Measurements from ENCODE around the gene CTSE.

The CTSE gene

DNA sequence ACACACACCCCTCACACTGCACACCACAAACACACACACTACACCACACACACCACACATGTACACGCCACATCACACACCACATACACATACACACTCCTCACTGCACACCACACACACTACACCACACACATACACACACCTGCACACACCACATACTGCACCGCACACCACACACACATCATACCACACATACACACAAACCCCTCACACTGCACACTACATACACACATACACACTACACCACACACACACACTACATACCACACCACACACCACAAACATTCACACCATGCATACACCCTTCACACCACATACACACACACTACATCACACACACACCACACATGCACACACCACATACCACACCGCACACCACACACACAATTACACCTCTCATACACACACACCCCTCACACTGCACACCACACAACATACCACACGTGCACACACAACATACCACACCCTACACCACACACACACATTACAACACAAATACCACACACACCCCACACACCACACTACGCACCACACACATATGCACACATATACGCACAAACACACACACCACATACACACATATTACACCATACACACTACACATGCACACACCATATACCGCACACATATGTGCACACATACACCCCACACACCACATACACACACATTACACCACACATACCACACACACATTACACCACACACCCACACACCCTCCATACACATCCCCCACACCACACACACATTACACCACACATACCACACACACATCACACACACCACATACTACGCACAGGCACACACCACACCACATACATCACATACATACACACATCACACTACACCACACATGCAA, 50.1 kb downstream of the CTSE start:
- Histone ChIP-seq H3K9ac (ENCODE audit: low read depth, low read length) (no peak overlapping the region), H3K36me3 (ENCODE audit: insufficient read depth, low read depth, low read length) (no peaks in the 10 kb centered on the region), H3K4me1 (ENCODE audit: insufficient read depth, low read length) (0 out of 2 replicates have a peak, but pooled peaks cover 4% of the 10 kb centered on the region), H3K27ac (ENCODE audit: low read length) (no peak overlapping the region), H3K4me3 (ENCODE audit: low read length) (no peak overlapping the region), H3K9me3 (ENCODE audit: insufficient read depth, low read depth, low read length) (no peaks in the 10 kb centered on the region), H3K27me3 (ENCODE audit: insufficient read depth, low read length) (no peaks in the 10 kb centered on the region)

DNA sequence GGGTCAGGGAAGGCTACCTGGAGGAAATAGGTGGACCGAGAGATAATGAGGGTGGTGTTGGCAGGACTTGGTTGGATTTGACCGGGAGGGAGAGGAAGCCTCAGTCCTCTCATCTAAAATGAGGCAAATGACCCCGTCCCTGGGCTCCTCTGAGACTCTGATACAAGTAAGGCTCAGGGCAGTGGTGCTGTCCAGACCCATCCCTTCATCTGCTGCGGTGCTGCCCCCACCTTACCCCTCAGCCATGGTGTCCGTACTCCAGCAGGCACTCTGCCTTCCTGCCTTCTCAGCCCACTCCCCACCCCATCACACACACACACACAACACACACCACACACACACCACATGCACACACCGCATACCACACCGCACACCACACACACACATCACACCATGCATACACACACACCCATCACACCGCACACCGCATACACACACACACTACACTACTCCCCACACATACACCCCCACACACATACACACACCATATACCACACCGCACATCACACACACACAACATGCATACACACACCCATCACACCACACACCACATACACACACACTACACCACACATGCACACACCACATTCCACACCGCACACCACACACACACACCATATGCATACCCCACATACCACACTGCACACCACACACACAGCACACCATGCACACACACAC, 51.1 kb downstream of the CTSE start:
- Histone ChIP-seq H3K4me3 (ENCODE audit: low read length) (no peak overlapping the region), H3K36me3 (ENCODE audit: insufficient read depth, low read depth, low read length) (no peaks in the 10 kb centered on the region), H3K9ac (ENCODE audit: low read depth, low read length) (no peak overlapping the region), H3K9me3 (ENCODE audit: insufficient read depth, low read depth, low read length) (no peaks in the 10 kb centered on the region), H3K4me1 (ENCODE audit: insufficient read depth, low read length) (0 out of 2 replicates have a peak, but pooled peaks cover 4% of the 10 kb centered on the region), H3K27ac (ENCODE audit: low read length) (no peak overlapping the region), H3K27me3 (ENCODE audit: insufficient read depth, low read length) (no peaks in the 10 kb centered on the region)

DNA sequence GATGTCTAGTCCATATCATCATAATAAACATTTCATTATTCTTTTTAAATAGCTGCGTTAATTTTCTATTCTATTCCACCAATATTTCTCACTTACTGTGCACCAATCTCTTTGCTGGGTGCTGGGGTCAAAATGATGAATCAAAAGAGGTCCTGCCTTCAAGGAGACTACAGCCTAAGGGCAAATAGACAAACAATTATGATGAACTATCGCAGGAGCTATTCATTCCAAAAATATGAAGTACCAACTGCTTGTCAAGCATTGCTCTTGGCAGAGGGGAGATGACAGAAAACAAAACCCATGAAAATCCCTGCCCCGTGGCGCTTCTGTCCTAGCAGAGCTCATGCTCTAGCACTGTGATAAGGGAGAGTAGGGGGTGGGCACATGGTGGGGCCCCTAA, 51.6 kb downstream of the CTSE start:
- Histone ChIP-seq H3K4me3 (ENCODE audit: low read length) (no peak overlapping the region), H3K9ac (ENCODE audit: low read depth, low read length) (no peak overlapping the region), H3K27ac (ENCODE audit: low read length) (no peak overlapping the region), H3K27me3 (ENCODE audit: insufficient read depth, low read length) (no peaks in the 10 kb centered on the region), H3K9me3 (ENCODE audit: insufficient read depth, low read depth, low read length) (no peaks in the 10 kb centered on the region), H3K4me1 (ENCODE audit: insufficient read depth, low read length) (0 out of 2 replicates have a peak, but pooled peaks cover 3% of the 10 kb centered on the region), H3K36me3 (ENCODE audit: insufficient read depth, low read depth, low read length) (no peaks in the 10 kb centered on the region)

DNA sequence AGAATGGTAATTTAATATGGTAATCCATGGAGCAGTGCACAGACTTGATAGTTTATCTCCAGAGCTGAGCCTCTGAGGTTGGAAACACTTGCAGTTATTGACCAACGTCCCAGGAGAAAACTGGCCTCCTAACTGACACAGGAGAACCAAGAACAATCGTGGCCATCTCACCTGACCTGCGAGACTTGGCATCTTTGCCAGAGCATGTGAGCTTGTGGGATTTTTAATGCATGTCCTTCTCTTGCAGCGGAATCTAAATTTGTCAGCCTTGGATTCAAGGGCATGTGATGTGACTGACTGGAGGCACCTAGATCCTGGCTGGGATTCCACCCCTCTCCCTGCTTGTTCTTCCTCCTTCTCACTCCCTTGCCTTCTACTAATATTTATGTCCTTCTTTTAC, 52.6 kb downstream of the CTSE start:
- Histone ChIP-seq H3K4me3 (ENCODE audit: low read length) (no peak overlapping the region), H3K36me3 (ENCODE audit: insufficient read depth, low read depth, low read length) (no peaks in the 10 kb centered on the region), H3K9me3 (ENCODE audit: insufficient read depth, low read depth, low read length) (no peaks in the 10 kb centered on the region), H3K27ac (ENCODE audit: low read length) (no peak overlapping the region), H3K9ac (ENCODE audit: low read depth, low read length) (no peak overlapping the region), H3K27me3 (ENCODE audit: insufficient read depth, low read length) (no peaks in the 10 kb centered on the region), H3K4me1 (ENCODE audit: insufficient read depth, low read length) (no peaks in the 10 kb centered on the region)

DNA sequence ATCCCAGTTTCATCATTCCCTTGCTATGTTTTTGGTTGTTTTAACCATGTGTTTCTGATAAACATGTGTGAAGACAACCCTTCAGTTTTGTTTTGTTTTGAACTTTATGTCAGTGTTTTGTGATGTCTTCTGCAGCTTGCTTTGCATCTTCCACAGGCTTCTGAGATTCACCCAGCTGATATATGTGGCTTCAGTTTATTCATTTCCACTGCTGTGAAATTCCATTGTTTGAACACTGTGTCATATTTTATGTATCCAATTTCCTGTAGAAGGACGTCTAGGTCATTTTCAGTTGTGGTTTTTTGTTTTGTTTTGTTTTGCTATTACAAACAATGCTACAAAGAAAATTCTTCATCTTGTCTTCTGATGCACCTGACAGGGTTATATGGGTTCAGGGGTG, 53.2 kb downstream of the CTSE start:
- Histone ChIP-seq H3K4me1 (ENCODE audit: insufficient read depth, low read length) (no peaks in the 10 kb centered on the region), H3K9me3 (ENCODE audit: insufficient read depth, low read depth, low read length) (no peaks in the 10 kb centered on the region), H3K36me3 (ENCODE audit: insufficient read depth, low read depth, low read length) (no peaks in the 10 kb centered on the region), H3K4me3 (ENCODE audit: low read length) (no peak overlapping the region), H3K27ac (ENCODE audit: low read length) (no peak overlapping the region), H3K27me3 (ENCODE audit: insufficient read depth, low read length) (no peaks in the 10 kb centered on the region), H3K9ac (ENCODE audit: low read depth, low read length) (no peak overlapping the region)

DNA sequence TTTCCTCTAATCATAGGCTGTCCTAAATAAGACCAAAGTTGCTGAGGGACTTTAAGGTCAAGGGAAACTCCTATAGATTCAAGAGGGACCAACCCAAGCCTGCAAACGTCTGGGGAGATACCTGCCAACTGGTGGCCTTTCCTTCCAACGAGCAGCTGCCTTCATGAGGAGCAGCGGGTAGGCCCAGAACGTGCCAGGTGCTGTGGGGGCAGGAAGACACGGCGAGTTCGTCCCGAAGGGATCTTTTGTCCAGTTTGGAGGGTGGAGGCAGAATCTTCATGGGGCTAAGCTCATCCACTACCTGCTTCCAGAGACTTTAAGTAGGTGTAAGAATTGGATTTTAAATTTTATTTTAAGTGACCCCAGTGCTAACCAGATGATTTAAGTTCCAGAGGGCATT, 54.5 kb downstream of the CTSE start:
- no peaks in the 10 kb centered on the region for H3K36me3 ChIP-seq (ENCODE audit: insufficient read depth, low read depth, low read length)

DNA sequence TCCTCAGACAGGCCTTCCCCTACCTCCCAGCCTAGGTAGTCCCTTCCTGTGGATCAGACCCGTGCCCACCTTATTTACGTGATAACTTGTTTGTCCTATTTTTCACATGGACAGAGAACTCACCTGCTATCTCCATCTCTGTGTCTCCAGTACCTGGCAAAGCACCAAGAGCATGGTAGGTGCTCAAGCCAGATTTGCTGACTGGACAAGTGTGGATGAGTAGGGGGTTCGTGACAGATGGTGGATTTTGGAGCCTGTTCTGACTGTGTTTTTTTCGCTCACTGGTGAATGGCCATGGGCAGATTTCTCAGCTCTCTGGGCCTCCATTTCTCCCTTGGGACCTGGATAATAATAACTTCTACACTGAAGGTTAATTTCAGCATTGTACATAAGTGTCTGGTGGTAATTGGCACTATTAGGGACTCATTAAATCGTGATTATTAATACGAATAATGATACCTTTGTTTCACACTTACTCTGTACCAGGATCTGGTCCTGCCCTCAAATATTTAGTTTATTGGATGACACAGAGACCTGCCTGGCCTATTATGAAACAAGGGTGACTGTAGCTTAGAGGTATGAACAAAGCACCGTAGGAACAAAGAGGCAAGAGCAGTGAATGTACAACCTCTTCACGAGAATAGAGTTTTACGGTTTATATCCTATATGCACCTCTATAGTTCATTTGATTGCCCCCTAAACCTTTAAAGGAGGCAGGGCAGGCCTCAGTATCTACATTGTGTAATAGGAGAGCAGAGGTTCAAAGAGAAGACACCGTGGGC, 56.0 kb downstream of the CTSE start:
- Histone ChIP-seq H3K27ac (ENCODE audit: low read length) (no peak overlapping the region), H3K4me1 (ENCODE audit: insufficient read depth, low read length) (no peaks in the 10 kb centered on the region; the same call in 1 of the 2 replicates), H3K9me3 (ENCODE audit: insufficient read depth, low read depth, low read length) (no peaks in the 10 kb centered on the region)

More for the DNA sequence above, 54.5 kb downstream of the CTSE start:
- Histone ChIP-seq H3K9me3 (ENCODE audit: insufficient read depth, low read depth, low read length) (no peaks in the 10 kb centered on the region), H3K27ac (ENCODE audit: low read length) (no peak overlapping the region), H3K4me1 (ENCODE audit: insufficient read depth, low read length) (no peaks in the 10 kb centered on the region; the same call in 1 of the 2 replicates), H3K9ac (ENCODE audit: low read depth, low read length) (no peak overlapping the region), H3K27me3 (ENCODE audit: insufficient read depth, low read length) (no peaks in the 10 kb centered on the region), H3K4me3 (ENCODE audit: low read length) (no peak overlapping the region)

DNA sequence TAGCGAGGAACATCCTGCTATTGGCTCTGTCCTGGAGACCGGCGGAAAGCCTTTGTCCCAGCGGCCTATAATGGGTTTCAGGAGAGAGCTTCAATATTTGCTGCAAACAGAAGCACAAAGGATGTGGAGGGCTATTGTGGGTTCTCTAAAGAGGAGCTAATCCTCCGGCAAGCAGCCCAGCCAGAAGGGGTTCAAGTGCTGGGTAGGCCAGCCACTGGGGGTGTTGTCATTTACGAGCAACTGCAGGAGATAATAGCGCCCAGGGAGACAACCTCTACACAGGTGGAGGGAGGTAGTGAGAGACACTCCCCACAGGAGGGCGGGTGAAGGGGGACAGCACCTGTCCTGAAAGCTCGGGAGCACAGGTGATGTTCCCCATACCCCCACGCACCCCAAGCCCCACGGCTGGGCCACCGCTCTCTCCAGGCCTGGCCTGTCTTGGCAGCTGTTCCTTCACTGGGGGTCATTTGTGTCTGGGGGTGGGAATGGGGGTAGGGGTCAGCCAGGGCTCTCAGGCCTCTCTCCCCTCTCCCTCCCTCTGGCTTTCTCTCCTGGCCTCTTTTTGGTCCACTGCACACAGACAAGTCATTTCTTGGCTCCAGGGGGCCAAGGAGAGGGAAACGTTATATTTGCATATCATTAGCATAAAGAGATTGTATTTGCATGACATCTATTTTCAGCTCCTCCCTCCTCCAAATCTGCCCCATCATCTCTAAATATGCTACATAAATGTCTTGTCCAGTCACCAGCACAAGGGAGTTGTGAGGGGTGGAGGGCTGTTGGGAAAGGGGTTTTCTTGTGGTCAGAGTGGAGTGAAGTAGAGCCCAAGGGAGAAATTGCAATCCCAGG, 58.4 kb downstream of the CTSE start:
- no peaks in the 10 kb centered on the region; the same call in 1 of the 2 replicates for H3K4me1 ChIP-seq (ENCODE audit: insufficient read depth, low read length)
- no peak overlapping the region for H3K4me3 ChIP-seq (ENCODE audit: low read length)
- no peaks in the 10 kb centered on the region for H3K9me3 ChIP-seq (ENCODE audit: insufficient read depth, low read depth, low read length)
- H3K9ac ChIP-seq (ENCODE audit: low read depth, low read length) = no peak overlapping the region
- no peak overlapping the region for H3K27ac ChIP-seq (ENCODE audit: low read length)
- H3K36me3 ChIP-seq (ENCODE audit: insufficient read depth, low read depth, low read length) = no peaks in the 10 kb centered on the region
- no peaks in the 10 kb centered on the region; the same call in 1 of the 2 replicates for H3K27me3 ChIP-seq (ENCODE audit: insufficient read depth, low read length)

More for the DNA sequence above, 56.0 kb downstream of the CTSE start:
- H3K9ac ChIP-seq (ENCODE audit: low read depth, low read length) = no peak overlapping the region
- H3K27me3 ChIP-seq (ENCODE audit: insufficient read depth, low read length) = no peaks in the 10 kb centered on the region
- no peak overlapping the region for H3K4me3 ChIP-seq (ENCODE audit: low read length)
- no peaks in the 10 kb centered on the region for H3K36me3 ChIP-seq (ENCODE audit: insufficient read depth, low read depth, low read length)

DNA sequence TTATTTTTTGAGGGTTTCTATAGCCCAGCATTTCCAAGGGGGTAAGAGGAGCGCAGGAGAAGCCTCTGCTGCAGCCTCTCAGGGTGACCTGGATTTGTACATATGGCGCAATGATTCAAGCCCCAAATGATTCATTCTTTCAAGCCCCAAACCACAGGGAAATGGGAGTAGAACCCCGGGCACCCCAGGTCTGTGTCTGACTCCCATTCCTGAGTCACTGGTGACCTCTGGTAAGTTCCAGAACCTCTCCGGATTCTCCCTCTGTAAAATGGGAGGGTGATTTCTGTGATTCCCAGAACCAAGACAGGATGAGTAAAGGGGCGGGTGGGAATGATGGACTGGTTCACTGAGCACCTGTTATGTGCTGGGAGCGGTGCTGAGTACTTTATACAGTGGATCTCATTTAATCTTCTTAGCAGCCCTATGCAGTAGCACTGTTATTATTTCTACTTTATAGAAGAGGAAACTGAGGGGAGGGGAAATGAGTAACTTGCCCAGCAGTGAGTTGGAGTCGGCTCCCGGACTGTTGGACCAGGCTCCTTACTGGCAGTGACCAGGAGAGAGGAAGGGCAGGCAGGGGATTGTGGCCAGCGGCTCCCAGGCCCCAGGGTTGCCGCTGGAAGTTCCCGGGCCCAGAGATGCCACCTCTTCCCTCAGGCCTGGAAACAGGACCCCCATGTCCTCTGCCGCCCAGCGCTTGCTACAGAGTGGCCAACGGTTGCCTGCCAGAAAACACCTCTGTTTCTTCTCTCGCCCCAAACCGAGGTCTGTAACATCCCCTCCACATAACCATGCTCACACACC, 60.1 kb downstream of the CTSE start:
- Histone ChIP-seq H3K27me3 (ENCODE audit: insufficient read depth, low read length) (no peaks in the 10 kb centered on the region; the same call in 1 of the 2 replicates), H3K36me3 (ENCODE audit: insufficient read depth, low read depth, low read length) (no peaks in the 10 kb centered on the region), H3K9me3 (ENCODE audit: insufficient read depth, low read depth, low read length) (no peaks in the 10 kb centered on the region), H3K4me1 (ENCODE audit: insufficient read depth, low read length) (no peaks in the 10 kb centered on the region; the same call in 1 of the 2 replicates), H3K4me3 (ENCODE audit: low read length) (no peak overlapping the region), H3K9ac (ENCODE audit: low read depth, low read length) (no peak overlapping the region), H3K27ac (ENCODE audit: low read length) (no peak overlapping the region)

DNA sequence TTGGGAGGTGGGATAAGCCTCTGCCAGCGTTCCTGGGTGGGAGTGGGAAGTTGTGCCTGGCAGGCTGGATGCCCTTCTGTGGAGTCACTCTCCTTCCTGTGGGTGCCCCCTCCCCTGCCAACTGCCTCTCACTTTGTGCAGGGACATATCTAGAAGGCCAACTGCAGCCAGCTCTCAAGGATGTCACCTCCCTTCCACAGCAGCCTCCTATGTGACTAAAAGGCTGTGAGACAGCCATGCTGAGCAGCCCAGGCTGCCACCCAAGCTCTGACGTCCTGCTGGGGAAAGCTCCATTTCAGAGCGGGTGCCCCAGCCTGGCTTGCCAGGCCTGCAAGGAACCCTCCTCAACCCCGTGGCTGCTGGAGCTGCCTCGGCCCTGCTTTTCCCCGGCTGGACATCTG, 60.9 kb downstream of the CTSE start:
- no peaks in the 10 kb centered on the region; the same call in 1 of the 2 replicates for H3K4me1 ChIP-seq (ENCODE audit: insufficient read depth, low read length)
- H3K27ac ChIP-seq (ENCODE audit: low read length) = no peak overlapping the region
- no peak overlapping the region for H3K9ac ChIP-seq (ENCODE audit: low read depth, low read length)
- H3K27me3 ChIP-seq (ENCODE audit: insufficient read depth, low read length) = no peaks in the 10 kb centered on the region; the same call in 1 of the 2 replicates
- H3K4me3 ChIP-seq (ENCODE audit: low read length) = no peak overlapping the region
- no peaks in the 10 kb centered on the region for H3K9me3 ChIP-seq (ENCODE audit: insufficient read depth, low read depth, low read length)
- H3K36me3 ChIP-seq (ENCODE audit: insufficient read depth, low read depth, low read length) = no peaks in the 10 kb centered on the region
